SK-N-SH (cell line): ENCODE results near the gene PMEPA1. TPM values are rescaled to one million over a fixed set of nuclear protein-coding genes. Genes with fewer than 3 reads are reported as not detected.

Experiments used
- CTCF ChIA-PET: fragments of 300-600, 350-600 bp; formaldehyde crosslinking; extraction: SDS; loops from one replicate; lab custom pipeline; 2021; lab: Yijun Ruan, JAX
- POLR2A ChIA-PET: fragments of 350-600 bp; sonication (Branson Sonifier 250); formaldehyde crosslinking; extraction: SDS; loops from one replicate; lab custom pipeline; 2020; ENCODE audit warnings: antibody characterized with exemption, inconsistent platforms; lab: Yijun Ruan, JAX
- DNase-seq: peaks from one replicate; pipeline ENCODE4 v3.0.0; 2012
- H2AFZ ChIP-seq: fragments of 200-600 bp; sonication (generic); 2 replicates; pipeline ENCODE4 v1.8.1; 2016; ENCODE audit warnings: antibody characterized with exemption, mild to moderate bottlenecking, low read depth
- H3F3A ChIP-seq: fragments of 200-600 bp; sonication (generic); replicated peaks from 2 replicates; pipeline ENCODE3; 2016; ENCODE audit warnings: antibody characterized with exemption, mild to moderate bottlenecking; ENCODE audit not compliant: insufficient read depth
- H3K27ac ChIP-seq, 2 experiments: fragments of 200-500 bp in 1 of 2; fragments of 200-600 bp in 1 of 2; sonication (Bioruptor generic) in 1 of 2; sonication (generic), shearing (Covaris generic) in 1 of 2; 2 replicates each; pipeline versions ENCODE4 v1.5.1 to v1.6.1; 2014 to 2016; ENCODE audit warnings: low read depth in 2 of 2, inconsistent platforms in 1 of 2, low read length in 1 of 2, mild to moderate bottlenecking in 1 of 2, mixed read lengths in 1 of 2
- H3K27me3 ChIP-seq: fragments of 200-600 bp; sonication (generic), shearing (Covaris generic); 2 replicates; pipeline ENCODE4 v1.6.1; 2016; ENCODE audit warnings: mixed run types; ENCODE audit not compliant: insufficient read depth
- H3K36me3 ChIP-seq, 2 experiments: fragments of 200-500 bp in 1 of 2; fragments of 200-600 bp in 1 of 2; sonication (Bioruptor generic) in 1 of 2; sonication (generic) in 1 of 2; replicated peaks in 1 of 2; 2 replicates each; pipeline versions ENCODE3 to v1.5.1; 2014 to 2016; ENCODE audit warnings: low read length in 1 of 2, mild to moderate bottlenecking in 1 of 2; ENCODE audit not compliant: insufficient read depth in 2 of 2, control insufficient read depth in 1 of 2
- H3K4me1 ChIP-seq, 2 experiments: fragments of 200-500 bp in 1 of 2; fragments of 200-600 bp in 1 of 2; sonication (Bioruptor generic) in 1 of 2; sonication (generic), shearing (Covaris generic) in 1 of 2; 2 replicates each; pipeline versions ENCODE4 v1.5.1 to v1.6.1; 2014 to 2016; ENCODE audit warnings: low read depth in 1 of 2, low read length in 1 of 2, mixed run types in 1 of 2; ENCODE audit not compliant: insufficient read depth in 2 of 2, control insufficient read depth in 1 of 2
- H3K4me2 ChIP-seq: fragments of 200-600 bp; sonication (generic), shearing (Covaris generic); 2 replicates; pipeline ENCODE4 v1.6.1; 2017; ENCODE audit warnings: mixed run types
- H3K4me3 ChIP-seq, 2 experiments: fragments of 200-500 bp in 1 of 2; fragments of 200-600 bp in 1 of 2; sonication (Bioruptor generic) in 1 of 2; sonication (generic), shearing (Covaris generic) in 1 of 2; 2 replicates each; pipeline versions ENCODE4 v1.5.1 to v1.8.1; 2014 to 2016; ENCODE audit warnings: low read depth in 2 of 2, inconsistent platforms in 1 of 2, low read length in 1 of 2, mild to moderate bottlenecking in 1 of 2, mixed read lengths in 1 of 2, moderate library complexity in 1 of 2
- H3K79me2 ChIP-seq: fragments of 200-600 bp; sonication (generic); 2 replicates; pipeline ENCODE4 v1.8.1; 2017; ENCODE audit warnings: mild to moderate bottlenecking; ENCODE audit not compliant: insufficient read depth
- H3K9ac ChIP-seq: fragments of 200-600 bp; sonication (generic); 2 replicates; pipeline ENCODE4 v1.6.1; 2017; ENCODE audit warnings: mixed run types
- H3K9me2 ChIP-seq: fragments of 200-600 bp; sonication (generic); 2 replicates; pipeline ENCODE4 v1.6.1; 2017; ENCODE audit warnings: mixed run types
- H3K9me3 ChIP-seq: fragments of 200-600 bp; sonication (generic); 2 replicates; pipeline ENCODE4 v1.6.1; 2017; ENCODE audit warnings: mixed run types, mild to moderate bottlenecking, moderate library complexity
- H4K20me1 ChIP-seq: fragments of 200-600 bp; sonication (generic); 2 replicates; pipeline ENCODE4 v1.6.1; 2017; ENCODE audit warnings: mild to moderate bottlenecking, mixed run types; ENCODE audit not compliant: insufficient read depth
- CHD2 ChIP-seq: fragments of 150-350 bp; IDR thresholded peaks from 2 replicates; pipeline ENCODE4 v1.6.1; 2018; ENCODE audit warnings: low read length; ENCODE audit not compliant: partially characterized antibody
- CTCF ChIP-seq: fragments of 200-600 bp; sonication (generic); IDR thresholded peaks from 2 replicates; pipeline ENCODE4 v1.6.1; 2017; ENCODE audit warnings: antibody characterized with exemption, mild to moderate bottlenecking, moderate library complexity
- EP300 ChIP-seq, 2 experiments: IDR thresholded peaks; 2 replicates each; pipeline versions ENCODE4 v1.4.0 to v1.6.1; 2012; ENCODE audit warnings: borderline replicate concordance in 1 of 2, low read depth in 1 of 2, low read length in 1 of 2
- FOSL2 ChIP-seq: IDR thresholded peaks from 2 replicates; pipeline ENCODE4 v1.4.0; 2012; ENCODE audit warnings: low read depth, mild to moderate bottlenecking, moderate library complexity, borderline replicate concordance
- FOXJ3 ChIP-seq: sonication (generic); formaldehyde crosslinking; IDR thresholded peaks from 2 replicates; pipeline ENCODE4 v1.5.1; 2020; ENCODE audit warnings: mild to moderate bottlenecking, missing genetic modification reagents
- FOXM1 ChIP-seq: IDR thresholded peaks from 2 replicates; pipeline ENCODE4 v1.4.0; 2012; ENCODE audit warnings: low read depth, mild to moderate bottlenecking
- GATA2 ChIP-seq: sonication (generic); formaldehyde crosslinking; IDR thresholded peaks from 2 replicates; pipeline ENCODE4 v1.5.0; 2020; ENCODE audit warnings: mild to moderate bottlenecking, missing genetic modification reagents
- IRF3 ChIP-seq: fragments of 150-350 bp; IDR thresholded peaks from 2 replicates; pipeline ENCODE4 v1.6.1; 2016; ENCODE audit warnings: mild to moderate bottlenecking, low read depth, low read length
- JUND ChIP-seq: IDR thresholded peaks from 2 replicates; pipeline ENCODE4 v1.4.0; 2012
- MAX ChIP-seq: IDR thresholded peaks from 2 replicates; pipeline ENCODE4 v1.4.0; 2012; ENCODE audit warnings: low read depth
- MEF2A ChIP-seq: IDR thresholded peaks from 2 replicates; pipeline ENCODE4 v1.4.0; 2012; ENCODE audit warnings: low read depth, borderline replicate concordance
- NFIC ChIP-seq: IDR thresholded peaks from 2 replicates; pipeline ENCODE4 v1.4.0; 2012; ENCODE audit warnings: borderline replicate concordance
- RAD21 ChIP-seq: IDR thresholded peaks from 2 replicates; pipeline ENCODE4 v1.6.1; 2012; ENCODE audit warnings: mild to moderate bottlenecking, low read length
- RCOR1 ChIP-seq: fragments of 150-350 bp; IDR thresholded peaks from 2 replicates; pipeline ENCODE4 v1.6.1; 2017; ENCODE audit warnings: antibody characterized with exemption, low read length
- RFX5 ChIP-seq: IDR thresholded peaks from 2 replicates; pipeline ENCODE4 v1.6.1; 2012; ENCODE audit warnings: mild to moderate bottlenecking, improper control_type of control experiment, low read length
- RXRA ChIP-seq: IDR thresholded peaks from 2 replicates; pipeline ENCODE4 v1.4.0; 2012; ENCODE audit warnings: low read depth, mild to moderate bottlenecking, borderline replicate concordance
- TAF1 ChIP-seq: IDR thresholded peaks from 2 replicates; pipeline ENCODE4 v1.6.1; 2012; ENCODE audit warnings: low read depth, mild to moderate bottlenecking, low read length, moderate library complexity, borderline replicate concordance
- TCF12 ChIP-seq: IDR thresholded peaks from 2 replicates; pipeline ENCODE4 v1.4.0; 2012
- TEAD4 ChIP-seq: IDR thresholded peaks from 2 replicates; pipeline ENCODE4 v1.4.0; 2012; ENCODE audit warnings: mild to moderate bottlenecking, borderline replicate concordance; ENCODE audit not compliant: insufficient read depth
- USF2 ChIP-seq: fragments of 150-350 bp; IDR thresholded peaks from 2 replicates; pipeline ENCODE4 v1.6.1; 2017; ENCODE audit warnings: antibody characterized with exemption, low read length, low read depth, borderline replicate concordance
- YY1 ChIP-seq: IDR thresholded peaks from 2 replicates; pipeline ENCODE4 v1.4.0; 2012; ENCODE audit warnings: low read depth, mild to moderate bottlenecking
- ZBTB33 ChIP-seq: IDR thresholded peaks from 2 replicates; pipeline ENCODE4 v1.4.0; 2012; ENCODE audit warnings: low read depth, borderline replicate concordance
- WGBS: methylation state at CpG from one replicate; pipeline ENCODE4 v1.1.6; 2017; ENCODE audit warnings: low lambda C conversion rate; 5-methylcytosine and 5-hydroxymethylcytosine counted together
- polyA plus RNA-seq, 3 experiments: library from polyadenylated mRNA; depleted of rRNA; stranded (reverse); fragments of >200 nt; gene quantifications; 2 replicates each; pipeline ENCODE4 v1.2.3, GENCODE V29; 2012

The PMEPA1 gene
- polyA plus RNA-seq, 1 of the 3 experiments (the other 2 are of a cell fraction), result 7.1 TPM

GRCh38 chr20:57692393-57692792, 17.4 kb downstream of the PMEPA1 start (continued):
- no peak for TF ChIP-seq USF2
- no peak for TF ChIP-seq JUND
- TF ChIP-seq CHD2, result no peak
- no peak for TF ChIP-seq MAX
- no peak for TF ChIP-seq RXRA
- no peak for TF ChIP-seq IRF3
- no peak for TF ChIP-seq NFIC
- TF ChIP-seq GATA2 (CRISPR knock-in tag), result no peak
- no peak for TF ChIP-seq EP300 (IDR thresholded peaks at IDR 0.05; ENCODE audit: borderline replicate concordance in 1 of 2, low read depth in 1 of 2, low read length in 1 of 2)
- TF ChIP-seq TCF12, result no peak
- no peak for TF ChIP-seq FOXJ3 (CRISPR knock-in tag)

- Histone ChIP-seq H3K4me2 (no peak overlapping the region), H3K4me3 (no peak overlapping the region), H3K9me2 (no peaks in the 10 kb centered on the region), H3K27me3 (no peaks in the 10 kb centered on the region), H3K4me1 (peaks cover 13 to 98% of the 10 kb centered on the region in 2 experiments; a peak in 2 of 4 replicates), H3K9ac (no peak overlapping the region), H4K20me1 (peaks cover 84% of the 10 kb centered on the region), H3K79me2 (peaks cover 100% of the 10 kb centered on the region), H2AFZ (no peak overlapping the region), H3K36me3 (peaks cover 0 to 2% of the 10 kb centered on the region in 2 experiments), H3K9me3 (no peaks in the 10 kb centered on the region), H3K27ac (no peak overlapping the region; a peak in 1 of 4 replicates), H3F3A (no peaks in the 10 kb centered on the region)
- ChIA-PET CTCF (interaction anchor here (1.0 kb wide), 1 partner anchor 44 kb away, joined by 3 read pairs; no protein-coding TSS in a partner anchor), POLR2A (no interaction called here)
- no peak for DNase-seq
- TF ChIP-seq GATA2 (CRISPR knock-in tag) (no peak), CTCF (no peak), FOXJ3 (CRISPR knock-in tag) (no peak), FOSL2 (no peak), TCF12 (no peak), RXRA (no peak), EP300 (IDR thresholded peaks at IDR 0.05; ENCODE audit: borderline replicate concordance in 1 of 2, low read depth in 1 of 2, low read length in 1 of 2) (no peak), RCOR1 (no peak), MEF2A (no peak), RFX5 (no peak), JUND (no peak), FOXM1 (no peak), USF2 (no peak), YY1 (no peak), NFIC (no peak), TAF1 (no peak), ZBTB33 (no peak), RAD21 (no peak), TEAD4 (no peak), MAX (no peak)
- 92% methylated on average over 11 of the region's 12 CpGs for WGBS
Measured at GRCh38 chr20:57691699-57692098, 18.1 kb downstream of the PMEPA1 start.
